HepG2 (cell line): ENCODE results near the gene EOLA2. TPM values are rescaled to one million over a fixed set of nuclear protein-coding genes. Genes with fewer than 3 reads are reported as not detected.

Experiments used
- DMAP1 ChIP-seq: IDR thresholded peaks from 2 replicates; pipeline ENCODE4 v1.6.1; 2016
- FOXA3 ChIP-seq: IDR thresholded peaks from 2 replicates; pipeline ENCODE4 v1.6.1; 2016; ENCODE audit warnings: missing genetic modification reagents, missing compliant biosample characterization
- HCFC1 ChIP-seq: fragments of 150-350 bp; IDR thresholded peaks from 2 replicates; pipeline ENCODE4 v1.6.1; 2014; ENCODE audit warnings: low read depth, low read length
- HDAC1 ChIP-seq: sonication (generic); formaldehyde crosslinking; IDR thresholded peaks from 2 replicates; pipeline ENCODE4 v1.5.1; 2020; ENCODE audit warnings: mild to moderate bottlenecking, missing genetic modification reagents
- HOXA7 ChIP-seq: sonication (generic); formaldehyde crosslinking; IDR thresholded peaks from 2 replicates; pipeline ENCODE4 v1.8.1; 2022; ENCODE audit warnings: mild to moderate bottlenecking, missing genetic modification reagents, moderate library complexity
- IRF2 ChIP-seq: IDR thresholded peaks from 2 replicates; pipeline ENCODE4 v1.6.1; 2018; ENCODE audit warnings: missing genetic modification reagents, missing compliant biosample characterization
- KAT8 ChIP-seq: IDR thresholded peaks from 2 replicates; pipeline ENCODE4 v1.6.1; 2016; ENCODE audit warnings: missing genetic modification reagents, missing compliant biosample characterization
- KIAA2018 ChIP-seq: sonication (generic); formaldehyde crosslinking; IDR thresholded peaks from 2 replicates; pipeline ENCODE4 v1.5.0; 2020; ENCODE audit warnings: mild to moderate bottlenecking, missing genetic modification reagents, borderline replicate concordance
- MXI1 ChIP-seq: IDR thresholded peaks from 3 replicates; pipeline ENCODE4 v1.6.1; 2012; ENCODE audit warnings: low read depth, low read length, inconsistent platforms, borderline replicate concordance
- NFYB ChIP-seq: sonication (generic); formaldehyde crosslinking; IDR thresholded peaks from 2 replicates; pipeline ENCODE4 v1.4.0; 2020; ENCODE audit warnings: missing genetic modification reagents
- NR2C2 ChIP-seq: sonication (generic); formaldehyde crosslinking; IDR thresholded peaks from 2 replicates; pipeline ENCODE4 v1.4.0; 2020; ENCODE audit warnings: missing genetic modification reagents, mild to moderate bottlenecking, moderate library complexity, borderline replicate concordance
- SAP130 ChIP-seq: IDR thresholded peaks from 2 replicates; pipeline ENCODE4 v1.6.1; 2016; ENCODE audit warnings: low read depth
- SYNCRIP ChIP-seq: fragments of 200-400 bp; formaldehyde crosslinking; IDR thresholded peaks from 2 replicates; pipeline ENCODE4 v1.6.1; 2018; ENCODE audit warnings: mild to moderate bottlenecking, low read depth, low read length; ENCODE audit not compliant: insufficient read depth
- ZFP91 ChIP-seq: sonication (generic); formaldehyde crosslinking; IDR thresholded peaks from 2 replicates; pipeline ENCODE4 v1.9.0; 2022; ENCODE audit warnings: missing genetic modification reagents, mild to moderate bottlenecking, borderline replicate concordance
- ZFYVE20 ChIP-seq: sonication (generic); formaldehyde crosslinking; IDR thresholded peaks from 2 replicates; pipeline ENCODE4 v1.8.0; 2023; ENCODE audit warnings: low read depth, mild to moderate bottlenecking, moderate library complexity, missing genetic modification reagents, borderline replicate concordance
- ZNF124 ChIP-seq: sonication (generic); formaldehyde crosslinking; IDR thresholded peaks from 2 replicates; pipeline ENCODE4 v1.4.0; 2020; ENCODE audit warnings: missing genetic modification reagents
- polyA plus RNA-seq, 8 experiments: library from polyadenylated mRNA; depleted of rRNA in 3 of 8; stranded (reverse) in 7 of 8; unstranded in 1 of 8; fragments of >200 nt; fragmentation: Illumina TruSeq in 4 of 8; extraction: Trizol in 4 of 8; gene quantifications; 2 replicates each; pipeline versions ENCODE4 v1.2.1 to v1.2.3, GENCODE V29; 2011 to 2016; ENCODE audit warnings: low read depth in 4 of 8, missing spikeins in 1 of 8, mixed read lengths in 1 of 8; ENCODE audit not compliant: insufficient read depth in 1 of 8
- total RNA-seq, 5 experiments: library from RNA; depleted of rRNA; stranded (reverse); fragments of >200 nt; fragmentation: Illumina TruSeq; extraction: Trizol; gene quantifications; 2 replicates each; pipeline ENCODE4 v1.2.3, GENCODE V29; 2016; ENCODE audit warnings: low read depth in 1 of 5
- TF ChIP-seq, protein P1 (sequence below): sonication (generic); formaldehyde crosslinking; IDR thresholded peaks from 2 replicates; pipeline ENCODE4 v1.5.0; 2020; ENCODE audit warnings: mild to moderate bottlenecking, missing genetic modification reagents, borderline replicate concordance

Gene EOLA2
- total and polyA plus RNA-seq, 2 of the 13 experiments (the other 11 are each of a cell fraction or from before 2014, with no cell fraction given), result 20.4 to 22.0 TPM

GRCh38 chrX:149938427-149938880 is at the start of gene EOLA2 (continued):
- no peak for TF ChIP-seq KIAA2018 (CRISPR knock-in tag)
- peak; percentile 89; the same call in 1 of the 3 replicates for TF ChIP-seq MXI1
- peak; percentile 67 for TF ChIP-seq NFYB
- TF ChIP-seq SAP130 (CRISPR knock-in tag), result peak; percentile 82
- no peak for TF ChIP-seq ZNF124 (CRISPR knock-in tag)
- no peak for TF ChIP-seq HOXA7 (CRISPR knock-in tag)
- peak; percentile 67; the same call in 1 of the 2 replicates for TF ChIP-seq DMAP1 (CRISPR knock-in tag)
- TF ChIP-seq SYNCRIP, result no peak
- peak; percentile 12; the same call in 1 of the 2 replicates for TF ChIP-seq HDAC1 (CRISPR knock-in tag)
- peak; percentile 51; the same call in 1 of the 2 replicates for TF ChIP-seq NR2C2 (CRISPR knock-in tag)
- TF ChIP-seq ZFYVE20 (CRISPR knock-in tag), result no peak
- peak; percentile 23; the same call in 1 of the 2 replicates for TF ChIP-seq HCFC1
- TF ChIP-seq KAT8 (CRISPR knock-in tag), result peak; percentile 59; the same call in 1 of the 2 replicates
- TF ChIP-seq, protein P1, sequence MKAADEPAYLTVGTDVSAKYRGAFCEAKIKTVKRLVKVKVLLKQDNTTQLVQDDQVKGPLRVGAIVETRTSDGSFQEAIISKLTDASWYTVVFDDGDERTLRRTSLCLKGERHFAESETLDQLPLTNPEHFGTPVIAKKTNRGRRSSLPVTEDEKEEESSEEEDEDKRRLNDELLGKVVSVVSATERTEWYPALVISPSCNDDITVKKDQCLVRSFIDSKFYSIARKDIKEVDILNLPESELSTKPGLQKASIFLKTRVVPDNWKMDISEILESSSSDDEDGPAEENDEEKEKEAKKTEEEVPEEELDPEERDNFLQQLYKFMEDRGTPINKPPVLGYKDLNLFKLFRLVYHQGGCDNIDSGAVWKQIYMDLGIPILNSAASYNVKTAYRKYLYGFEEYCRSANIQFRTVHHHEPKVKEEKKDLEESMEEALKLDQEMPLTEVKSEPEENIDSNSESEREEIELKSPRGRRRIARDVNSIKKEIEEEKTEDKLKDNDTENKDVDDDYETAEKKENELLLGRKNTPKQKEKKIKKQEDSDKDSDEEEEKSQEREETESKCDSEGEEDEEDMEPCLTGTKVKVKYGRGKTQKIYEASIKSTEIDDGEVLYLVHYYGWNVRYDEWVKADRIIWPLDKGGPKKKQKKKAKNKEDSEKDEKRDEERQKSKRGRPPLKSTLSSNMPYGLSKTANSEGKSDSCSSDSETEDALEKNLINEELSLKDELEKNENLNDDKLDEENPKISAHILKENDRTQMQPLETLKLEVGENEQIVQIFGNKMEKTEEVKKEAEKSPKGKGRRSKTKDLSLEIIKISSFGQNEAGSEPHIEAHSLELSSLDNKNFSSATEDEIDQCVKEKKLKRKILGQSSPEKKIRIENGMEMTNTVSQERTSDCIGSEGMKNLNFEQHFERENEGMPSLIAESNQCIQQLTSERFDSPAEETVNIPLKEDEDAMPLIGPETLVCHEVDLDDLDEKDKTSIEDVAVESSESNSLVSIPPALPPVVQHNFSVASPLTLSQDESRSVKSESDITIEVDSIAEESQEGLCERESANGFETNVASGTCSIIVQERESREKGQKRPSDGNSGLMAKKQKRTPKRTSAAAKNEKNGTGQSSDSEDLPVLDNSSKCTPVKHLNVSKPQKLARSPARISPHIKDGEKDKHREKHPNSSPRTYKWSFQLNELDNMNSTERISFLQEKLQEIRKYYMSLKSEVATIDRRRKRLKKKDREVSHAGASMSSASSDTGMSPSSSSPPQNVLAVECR (CRISPR knock-in tag), result peak; percentile 88; the same call in 1 of the 2 replicates
- peak; percentile 44 for TF ChIP-seq ZFP91 (CRISPR knock-in tag)
- peak; percentile 40; the same call in 1 of the 2 replicates for TF ChIP-seq FOXA3 (CRISPR knock-in tag)
- TF ChIP-seq IRF2 (CRISPR knock-in tag), result peak; percentile 34; the same call in 1 of the 2 replicates
